Measurements from ENCODE around the gene CHAC2.

The CHAC2 gene

GRCh38 chr2:53729143-53729762 is 38.4 kb upstream of the CHAC2 start:
- TF ChIP-seq REST (IDR thresholded peaks at IDR 0.05; ENCODE audit: insufficient read depth in 1 of 2, low read depth in 2 of 2, low read length in 2 of 2) (no peak), TAF1 (IDR thresholded peaks at IDR 0.05; ENCODE audit: borderline replicate concordance, insufficient read depth, low read length) (no peak), POLR2AphosphoS5 (IDR thresholded peaks at IDR 0.05; ENCODE audit: low read depth, low read length) (no peak), FOXP2 (optimal IDR thresholded peaks at IDR 0.05; ENCODE audit: borderline replicate concordance, extremely low read depth, extremely low read length, insufficient read depth) (no peak), SIN3A (IDR thresholded peaks at IDR 0.05; ENCODE audit: borderline replicate concordance, insufficient read depth, low read length) (no peak)

GRCh38 chr2:53737091-53737490 is 30.5 kb upstream of the CHAC2 start:
- TF ChIP-seq REST (IDR thresholded peaks at IDR 0.05; ENCODE audit: insufficient read depth in 1 of 2, low read depth in 2 of 2, low read length in 2 of 2), result no peak
- TF ChIP-seq SIN3A (IDR thresholded peaks at IDR 0.05; ENCODE audit: borderline replicate concordance, insufficient read depth, low read length), result no peak
- no peak for TF ChIP-seq FOXP2 (optimal IDR thresholded peaks at IDR 0.05; ENCODE audit: borderline replicate concordance, extremely low read depth, extremely low read length, insufficient read depth)

- TF ChIP-seq POLR2AphosphoS5 (IDR thresholded peaks at IDR 0.05; ENCODE audit: low read depth, low read length) (no peak), TAF1 (IDR thresholded peaks at IDR 0.05; ENCODE audit: borderline replicate concordance, insufficient read depth, low read length) (no peak), FOXP2 (optimal IDR thresholded peaks at IDR 0.05; ENCODE audit: borderline replicate concordance, extremely low read depth, extremely low read length, insufficient read depth) (no peak), SIN3A (IDR thresholded peaks at IDR 0.05; ENCODE audit: borderline replicate concordance, insufficient read depth, low read length) (no peak), REST (IDR thresholded peaks at IDR 0.05; ENCODE audit: insufficient read depth in 1 of 2, low read depth in 2 of 2, low read length in 2 of 2) (no peak)
These were observed 28.6 kb upstream of the CHAC2 start for GRCh38 chr2:53739032-53739431.

- no peak for TF ChIP-seq POLR2AphosphoS5 (IDR thresholded peaks at IDR 0.05; ENCODE audit: low read depth, low read length)
- TF ChIP-seq FOXP2 (optimal IDR thresholded peaks at IDR 0.05; ENCODE audit: borderline replicate concordance, extremely low read depth, extremely low read length, insufficient read depth), result no peak
- TF ChIP-seq SIN3A (IDR thresholded peaks at IDR 0.05; ENCODE audit: borderline replicate concordance, insufficient read depth, low read length), result no peak
- TF ChIP-seq TAF1 (IDR thresholded peaks at IDR 0.05; ENCODE audit: borderline replicate concordance, insufficient read depth, low read length), result no peak
These were observed 27.4 kb upstream of the CHAC2 start for GRCh38 chr2:53740170-53740569.

- TF ChIP-seq TAF1 (IDR thresholded peaks at IDR 0.05; ENCODE audit: borderline replicate concordance, insufficient read depth, low read length), result no peak
- no peak for TF ChIP-seq SIN3A (IDR thresholded peaks at IDR 0.05; ENCODE audit: borderline replicate concordance, insufficient read depth, low read length)
- TF ChIP-seq FOXP2 (optimal IDR thresholded peaks at IDR 0.05; ENCODE audit: borderline replicate concordance, extremely low read depth, extremely low read length, insufficient read depth), result no peak
- no peak for TF ChIP-seq POLR2AphosphoS5 (IDR thresholded peaks at IDR 0.05; ENCODE audit: low read depth, low read length)
- no peak for TF ChIP-seq REST (IDR thresholded peaks at IDR 0.05; ENCODE audit: insufficient read depth in 1 of 2, low read depth in 2 of 2, low read length in 2 of 2)
These were observed 23.1 kb upstream of the CHAC2 start for GRCh38 chr2:53744395-53745065.

Measured in PFSK-1 (cell line).